HUES64 (cell line): ENCODE data around the gene DUS1L.

Experiments used
- H3K27ac ChIP-seq: 2 replicates; pipeline ENCODE4 v1.7.0; 2013; ENCODE audit warnings: low read depth, low read length, inconsistent platforms
- H3K27me3 ChIP-seq: 2 replicates; pipeline ENCODE4 v1.6.1; 2013; ENCODE audit warnings: mild to moderate bottlenecking, low read length; ENCODE audit not compliant: insufficient read depth
- H3K36me3 ChIP-seq: 2 replicates; pipeline ENCODE4 v1.6.1; 2013; ENCODE audit warnings: mild to moderate bottlenecking, low read length; ENCODE audit not compliant: insufficient read depth
- H3K4me1 ChIP-seq: 2 replicates; pipeline ENCODE4 v1.6.1; 2013; ENCODE audit warnings: mild to moderate bottlenecking, low read length, moderate library complexity; ENCODE audit not compliant: insufficient read depth
- H3K4me3 ChIP-seq: 2 replicates; pipeline ENCODE4 v1.5.1; 2013; ENCODE audit warnings: mild to moderate bottlenecking, low read length, moderate library complexity
- H3K9ac ChIP-seq: 2 replicates; pipeline ENCODE4 v1.6.1; 2013; ENCODE audit warnings: mild to moderate bottlenecking, low read depth, low read length
- H3K9me3 ChIP-seq: 2 replicates; pipeline ENCODE4 v1.6.1; 2013; ENCODE audit warnings: low read depth, low read length; ENCODE audit not compliant: insufficient read depth
- WGBS: fragments of 150-250, 120-280 bp; methylation state at CpG from one replicate; pipeline ENCODE4 v1.1.7; 2013; ENCODE audit warnings: missing lambda C conversion rate; 5-methylcytosine and 5-hydroxymethylcytosine counted together

DUS1L gene

GRCh38 chr17:82023447-82024241 is 42.0 kb downstream of the DUS1L start:
- Histone ChIP-seq H3K27me3 (0 out of 2 replicates have a peak, but pooled peaks cover 6% of the 10 kb centered on the region), H3K4me1 (peaks cover 6% of the 10 kb centered on the region; the same call in 1 of the 2 replicates), H3K4me3 (peak overlapping the region; percentile 82), H3K27ac (no peak overlapping the region), H3K9ac (peak overlapping the region; percentile 79), H3K36me3 (peaks cover 7% of the 10 kb centered on the region; the same call in 1 of the 2 replicates), H3K9me3 (no peaks in the 10 kb centered on the region)
- 12% methylated on average over 55 of the region's 55 CpGs for WGBS

- Histone ChIP-seq H3K9me3 (no peaks in the 10 kb centered on the region), H3K27ac (peak within 1 kb of the TSS; percentile 58; the same call in 1 of the 2 replicates), H3K4me1 (peaks cover 6% of the 10 kb centered on the region; the same call in 1 of the 2 replicates), H3K4me3 (peak within 1 kb of the TSS; percentile 97), H3K36me3 (peaks cover 7% of the 10 kb centered on the region; the same call in 1 of the 2 replicates), H3K27me3 (0 out of 2 replicates have a peak, but pooled peaks cover 6% of the 10 kb centered on the region), H3K9ac (peak within 1 kb of the TSS; percentile 90)
- under 1% methylated on average over 42 of the region's 42 CpGs for WGBS
Observed at GRCh38 chr17:82022981-82023446, 42.6 kb downstream of the DUS1L start, which contains the start of gene LRRC45. TSS of gene LRRC45 (plus strand) at chr17:82023305. CDS start at chr17:82023644, 339 bp downstream.

GRCh38 chr17:82022310-82022980 is 43.2 kb downstream of the DUS1L start, which contains the start of gene CENPX:
TSS of gene CENPX (minus strand) at chr17:82022878. CDS start at chr17:82022861, 17 bp downstream.
- peaks cover 7% of the 10 kb centered on the region; the same call in 1 of the 2 replicates for H3K36me3 ChIP-seq
- under 1% methylated on average over 64 of the region's 64 CpGs for WGBS

GRCh38 chr17:82021900-82022309 is 43.7 kb downstream of the DUS1L start:
- peak overlapping the region; percentile 97 for H3K4me3 ChIP-seq
- H3K4me1 ChIP-seq, result peaks cover 6% of the 10 kb centered on the region; the same call in 1 of the 2 replicates
- no peaks in the 10 kb centered on the region for H3K9me3 ChIP-seq
- H3K36me3 ChIP-seq, result peaks cover 7% of the 10 kb centered on the region; the same call in 1 of the 2 replicates
- peak overlapping the region; percentile 90 for H3K9ac ChIP-seq
- no peak overlapping the region for H3K27ac ChIP-seq
- WGBS, result 21% methylated on average over 10 of the region's 10 CpGs
- H3K27me3 ChIP-seq, result 0 out of 2 replicates have a peak, but pooled peaks cover 6% of the 10 kb centered on the region

More at GRCh38 chr17:82022310-82022980, 43.2 kb downstream of the DUS1L start, which contains the start of gene CENPX:
- Histone ChIP-seq H3K4me1 (peaks cover 6% of the 10 kb centered on the region; the same call in 1 of the 2 replicates), H3K4me3 (peak within 1 kb of the TSS; percentile 97), H3K9me3 (no peaks in the 10 kb centered on the region), H3K27me3 (0 out of 2 replicates have a peak, but pooled peaks cover 6% of the 10 kb centered on the region), H3K27ac (peak within 1 kb of the TSS; percentile 58; the same call in 1 of the 2 replicates), H3K9ac (peak within 1 kb of the TSS; percentile 90)

- Histone ChIP-seq H3K36me3 (peaks cover 7% of the 10 kb centered on the region; the same call in 1 of the 2 replicates), H3K4me3 (peak overlapping the region; percentile 97), H3K4me1 (peaks cover 6% of the 10 kb centered on the region; the same call in 1 of the 2 replicates), H3K27me3 (0 out of 2 replicates have a peak, but pooled peaks cover 6% of the 10 kb centered on the region), H3K9me3 (no peaks in the 10 kb centered on the region), H3K27ac (no peak overlapping the region), H3K9ac (peak overlapping the region; percentile 90; the same call in 1 of the 2 replicates)
- WGBS, result 86% methylated on average over 25 of the region's 25 CpGs
Observed at GRCh38 chr17:82021107-82021899, 44.3 kb downstream of the DUS1L start.

GRCh38 chr17:82020572-82021106 is 45.0 kb downstream of the DUS1L start:
- Histone ChIP-seq H3K27ac (no peak overlapping the region), H3K9ac (no peak overlapping the region), H3K4me3 (no peak overlapping the region), H3K36me3 (peaks cover 7% of the 10 kb centered on the region; the same call in 1 of the 2 replicates), H3K4me1 (peaks cover 6% of the 10 kb centered on the region; the same call in 1 of the 2 replicates), H3K9me3 (no peaks in the 10 kb centered on the region), H3K27me3 (0 out of 2 replicates have a peak, but pooled peaks cover 6% of the 10 kb centered on the region)
- WGBS, result 89% methylated on average over 14 of the region's 14 CpGs

GRCh38 chr17:82019690-82020571 is 45.7 kb downstream of the DUS1L start:
- H3K4me1 ChIP-seq, result peaks cover 6% of the 10 kb centered on the region; the same call in 1 of the 2 replicates

GRCh38 chr17:82018989-82019689 is 46.5 kb downstream of the DUS1L start:
- Histone ChIP-seq H3K27me3 (0 out of 2 replicates have a peak, but pooled peaks cover 3% of the 10 kb centered on the region), H3K36me3 (peaks cover 7% of the 10 kb centered on the region; the same call in 1 of the 2 replicates), H3K9ac (no peak overlapping the region), H3K4me3 (no peak overlapping the region), H3K4me1 (peaks cover 6% of the 10 kb centered on the region; the same call in 1 of the 2 replicates), H3K27ac (no peak overlapping the region), H3K9me3 (no peaks in the 10 kb centered on the region)
- 95% methylated on average over 33 of the region's 33 CpGs for WGBS

More at GRCh38 chr17:82019690-82020571, 45.7 kb downstream of the DUS1L start:
- Histone ChIP-seq H3K36me3 (peaks cover 7% of the 10 kb centered on the region; the same call in 1 of the 2 replicates), H3K27me3 (0 out of 2 replicates have a peak, but pooled peaks cover 6% of the 10 kb centered on the region), H3K9ac (no peak overlapping the region), H3K4me3 (no peak overlapping the region), H3K27ac (no peak overlapping the region), H3K9me3 (no peaks in the 10 kb centered on the region)
- 70% methylated on average over 34 of the region's 34 CpGs for WGBS
